ENCODE data around the gene FGF3.

The FGF3 gene

GRCh38 chr11:69832561-69833413, 13.6 kb upstream of the FGF3 start:
- H3K36me3 ChIP-seq (ENCODE audit: insufficient read depth, low read length): no peaks in the 10 kb centered on the region
- H3K4me3 ChIP-seq (ENCODE audit: low read depth, low read length): no peak overlapping the region
- H3K79me2 ChIP-seq (ENCODE audit: control insufficient read depth, insufficient read depth, low read length, unreplicated experiment): no peaks in the 10 kb centered on the region
- no peak overlapping the region for H2AFZ ChIP-seq (ENCODE audit: low read length, unreplicated experiment)
- H3K27me3 ChIP-seq (ENCODE audit: insufficient read depth, low read length): peaks cover 43% of the 10 kb centered on the region
- no peak overlapping the region for H3K27ac ChIP-seq (ENCODE audit: low read depth, low read length)
- H3K4me1 ChIP-seq (ENCODE audit: control insufficient read depth, insufficient read depth, low read length, unreplicated experiment): no peaks in the 10 kb centered on the region

- Histone ChIP-seq H3K79me2 (ENCODE audit: control insufficient read depth, insufficient read depth, low read length, unreplicated experiment) (no peaks in the 10 kb centered on the region), H3K4me1 (ENCODE audit: control insufficient read depth, insufficient read depth, low read length, unreplicated experiment) (no peaks in the 10 kb centered on the region), H3K27me3 (ENCODE audit: insufficient read depth, low read length) (peaks cover 43% of the 10 kb centered on the region), H3K36me3 (ENCODE audit: insufficient read depth, low read length) (no peaks in the 10 kb centered on the region), H2AFZ (ENCODE audit: low read length, unreplicated experiment) (no peak overlapping the region), H3K27ac (ENCODE audit: low read depth, low read length) (no peak overlapping the region), H3K4me3 (ENCODE audit: low read depth, low read length) (no peak overlapping the region)
Measured at GRCh38 chr11:69831985-69832384, 12.8 kb upstream of the FGF3 start.

GRCh38 chr11:69830086-69830485, 10.9 kb upstream of the FGF3 start:
- H3K27ac ChIP-seq (ENCODE audit: low read depth, low read length): no peak overlapping the region
- no peaks in the 10 kb centered on the region for H3K79me2 ChIP-seq (ENCODE audit: control insufficient read depth, insufficient read depth, low read length, unreplicated experiment)
- H2AFZ ChIP-seq (ENCODE audit: low read length, unreplicated experiment): no peak overlapping the region
- H3K27me3 ChIP-seq (ENCODE audit: insufficient read depth, low read length): peaks cover 51% of the 10 kb centered on the region
- H3K4me3 ChIP-seq (ENCODE audit: low read depth, low read length): no peak overlapping the region
- no peaks in the 10 kb centered on the region for H3K36me3 ChIP-seq (ENCODE audit: insufficient read depth, low read length)
- H3K4me1 ChIP-seq (ENCODE audit: control insufficient read depth, insufficient read depth, low read length, unreplicated experiment): no peaks in the 10 kb centered on the region

- H3K4me3 ChIP-seq (ENCODE audit: low read depth, low read length): no peak overlapping the region
- H3K79me2 ChIP-seq (ENCODE audit: control insufficient read depth, insufficient read depth, low read length, unreplicated experiment): no peaks in the 10 kb centered on the region
- H3K4me1 ChIP-seq (ENCODE audit: control insufficient read depth, insufficient read depth, low read length, unreplicated experiment): no peaks in the 10 kb centered on the region
- H3K27ac ChIP-seq (ENCODE audit: low read depth, low read length): no peak overlapping the region
- H3K27me3 ChIP-seq (ENCODE audit: insufficient read depth, low read length): peaks cover 45% of the 10 kb centered on the region
- H2AFZ ChIP-seq (ENCODE audit: low read length, unreplicated experiment): no peak overlapping the region
- H3K36me3 ChIP-seq (ENCODE audit: insufficient read depth, low read length): no peaks in the 10 kb centered on the region
Measured at GRCh38 chr11:69828971-69829344, 9.7 kb upstream of the FGF3 start.

GRCh38 chr11:69828276-69828970, 9.2 kb upstream of the FGF3 start:
- Histone ChIP-seq H2AFZ (ENCODE audit: low read length, unreplicated experiment) (no peak overlapping the region), H3K27ac (ENCODE audit: low read depth, low read length) (no peak overlapping the region), H3K27me3 (ENCODE audit: insufficient read depth, low read length) (peaks cover 48% of the 10 kb centered on the region), H3K4me3 (ENCODE audit: low read depth, low read length) (no peak overlapping the region), H3K79me2 (ENCODE audit: control insufficient read depth, insufficient read depth, low read length, unreplicated experiment) (no peaks in the 10 kb centered on the region), H3K4me1 (ENCODE audit: control insufficient read depth, insufficient read depth, low read length, unreplicated experiment) (no peaks in the 10 kb centered on the region), H3K36me3 (ENCODE audit: insufficient read depth, low read length) (no peaks in the 10 kb centered on the region)

GRCh38 chr11:69826773-69827172, 7.6 kb upstream of the FGF3 start:
- Histone ChIP-seq H3K79me2 (ENCODE audit: control insufficient read depth, insufficient read depth, low read length, unreplicated experiment) (no peaks in the 10 kb centered on the region), H3K36me3 (ENCODE audit: insufficient read depth, low read length) (no peaks in the 10 kb centered on the region), H3K4me3 (ENCODE audit: low read depth, low read length) (no peak overlapping the region), H3K4me1 (ENCODE audit: control insufficient read depth, insufficient read depth, low read length, unreplicated experiment) (no peaks in the 10 kb centered on the region), H2AFZ (ENCODE audit: low read length, unreplicated experiment) (no peak overlapping the region), H3K27me3 (ENCODE audit: insufficient read depth, low read length) (peaks cover 48% of the 10 kb centered on the region), H3K27ac (ENCODE audit: low read depth, low read length) (no peak overlapping the region)

- no peaks in the 10 kb centered on the region for H3K36me3 ChIP-seq (ENCODE audit: insufficient read depth, low read length)
- H3K4me3 ChIP-seq (ENCODE audit: low read depth, low read length): no peak overlapping the region
- no peak overlapping the region for H2AFZ ChIP-seq (ENCODE audit: low read length, unreplicated experiment)
- H3K27ac ChIP-seq (ENCODE audit: low read depth, low read length): no peak overlapping the region
- H3K27me3 ChIP-seq (ENCODE audit: insufficient read depth, low read length): peaks cover 50% of the 10 kb centered on the region
- no peaks in the 10 kb centered on the region for H3K4me1 ChIP-seq (ENCODE audit: control insufficient read depth, insufficient read depth, low read length, unreplicated experiment)
- H3K79me2 ChIP-seq (ENCODE audit: control insufficient read depth, insufficient read depth, low read length, unreplicated experiment): no peaks in the 10 kb centered on the region
Measured at GRCh38 chr11:69825941-69826340, 6.7 kb upstream of the FGF3 start.

- Histone ChIP-seq H3K4me1 (ENCODE audit: control insufficient read depth, insufficient read depth, low read length, unreplicated experiment) (no peaks in the 10 kb centered on the region), H2AFZ (ENCODE audit: low read length, unreplicated experiment) (no peak overlapping the region), H3K27me3 (ENCODE audit: insufficient read depth, low read length) (peaks cover 54% of the 10 kb centered on the region), H3K36me3 (ENCODE audit: insufficient read depth, low read length) (no peaks in the 10 kb centered on the region), H3K27ac (ENCODE audit: low read depth, low read length) (no peak overlapping the region), H3K79me2 (ENCODE audit: control insufficient read depth, insufficient read depth, low read length, unreplicated experiment) (no peaks in the 10 kb centered on the region), H3K4me3 (ENCODE audit: low read depth, low read length) (no peak overlapping the region)
Measured at GRCh38 chr11:69825037-69825834, 6.0 kb upstream of the FGF3 start.

GRCh38 chr11:69823641-69824265, 4.5 kb upstream of the FGF3 start:
- H3K4me3 ChIP-seq (ENCODE audit: low read depth, low read length): no peak overlapping the region
- H3K79me2 ChIP-seq (ENCODE audit: control insufficient read depth, insufficient read depth, low read length, unreplicated experiment): no peaks in the 10 kb centered on the region
- H3K27ac ChIP-seq (ENCODE audit: low read depth, low read length): no peak overlapping the region
- H2AFZ ChIP-seq (ENCODE audit: low read length, unreplicated experiment): no peak overlapping the region
- no peaks in the 10 kb centered on the region for H3K4me1 ChIP-seq (ENCODE audit: control insufficient read depth, insufficient read depth, low read length, unreplicated experiment)
- no peaks in the 10 kb centered on the region for H3K36me3 ChIP-seq (ENCODE audit: insufficient read depth, low read length)
- H3K27me3 ChIP-seq (ENCODE audit: insufficient read depth, low read length): peaks cover 68% of the 10 kb centered on the region

GRCh38 chr11:69822676-69823494, 3.7 kb upstream of the FGF3 start:
- Histone ChIP-seq H3K79me2 (ENCODE audit: control insufficient read depth, insufficient read depth, low read length, unreplicated experiment) (no peaks in the 10 kb centered on the region), H3K27me3 (ENCODE audit: insufficient read depth, low read length) (peaks cover 77% of the 10 kb centered on the region), H2AFZ (ENCODE audit: low read length, unreplicated experiment) (no peak overlapping the region), H3K36me3 (ENCODE audit: insufficient read depth, low read length) (no peaks in the 10 kb centered on the region), H3K27ac (ENCODE audit: low read depth, low read length) (no peak overlapping the region), H3K4me1 (ENCODE audit: control insufficient read depth, insufficient read depth, low read length, unreplicated experiment) (no peaks in the 10 kb centered on the region), H3K4me3 (ENCODE audit: low read depth, low read length) (no peak overlapping the region)
